Rectal smooth muscle tissue (tissue), 1 donor: Measurements from ENCODE around the gene VPS13D.

ENCODE experiments used
- H3K27ac ChIP-seq: one replicate; pipeline ENCODE4 v1.7.0; 2013; ENCODE audit warnings: low read depth, low read length, inconsistent platforms
- H3K27me3 ChIP-seq: one replicate; pipeline ENCODE4 v1.7.0; 2013; ENCODE audit warnings: low read length; ENCODE audit not compliant: control insufficient read depth, insufficient read depth
- H3K36me3 ChIP-seq: one replicate; pipeline ENCODE4 v1.7.0; 2013; ENCODE audit warnings: low read length; ENCODE audit not compliant: control insufficient read depth, insufficient read depth
- H3K4me1 ChIP-seq: one replicate; pipeline ENCODE4 v1.7.0; 2013; ENCODE audit warnings: low read length; ENCODE audit not compliant: control insufficient read depth, insufficient read depth
- H3K4me3 ChIP-seq: one replicate; pipeline ENCODE4 v1.7.0; 2013; ENCODE audit warnings: low read length
- H3K9ac ChIP-seq: one replicate; pipeline ENCODE4 v1.7.0; 2013; ENCODE audit warnings: low read length

VPS13D gene

DNA sequence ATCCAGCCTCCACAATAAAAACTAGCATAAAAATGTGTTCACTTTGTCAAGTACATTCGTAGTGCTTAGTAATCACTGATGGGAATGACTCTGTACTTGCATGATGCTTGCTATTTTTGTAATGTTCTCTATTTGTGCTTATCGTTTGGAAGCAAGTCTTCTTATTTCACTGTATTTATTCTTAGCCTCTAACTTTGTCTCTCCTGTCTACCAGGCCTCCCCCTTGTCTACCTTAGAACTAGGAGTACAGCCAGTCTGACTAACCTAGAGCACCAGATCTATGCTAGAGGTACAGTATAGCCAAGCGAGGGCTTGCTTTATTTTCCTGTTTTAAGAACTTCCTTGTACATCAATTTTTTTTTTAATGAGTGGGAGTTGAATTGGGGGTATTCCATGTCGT, 108.2 kb downstream of the VPS13D start:
- no peak overlapping the region for H3K9ac ChIP-seq
- peaks cover 18% of the 10 kb centered on the region for H3K4me1 ChIP-seq
- H3K36me3 ChIP-seq: peaks cover 22% of the 10 kb centered on the region
- H3K27me3 ChIP-seq: no peaks in the 10 kb centered on the region
- H3K27ac ChIP-seq: no peak overlapping the region
- H3K4me3 ChIP-seq: no peak overlapping the region

DNA sequence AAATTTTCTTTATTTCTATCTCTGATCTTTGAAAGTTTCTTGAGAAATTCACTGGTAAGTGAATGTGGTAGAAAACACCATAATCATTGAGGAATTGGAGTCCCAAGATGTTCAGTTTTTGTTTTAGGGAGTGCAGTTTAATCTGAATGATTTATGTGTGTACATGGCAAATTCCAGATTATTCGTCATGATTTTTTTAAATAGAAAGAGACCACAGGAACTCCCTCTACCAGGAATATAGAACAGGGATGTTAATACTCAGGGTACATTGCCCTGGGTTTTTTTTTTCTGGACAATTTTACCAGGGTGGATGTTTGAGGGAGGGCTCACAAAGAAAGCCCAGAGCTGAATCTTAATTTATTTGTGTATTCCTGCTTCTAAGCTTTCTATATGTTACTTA, 109.0 kb downstream of the VPS13D start:
- H3K27me3 ChIP-seq: no peaks in the 10 kb centered on the region
- H3K4me3 ChIP-seq: no peak overlapping the region
- peaks cover 18% of the 10 kb centered on the region for H3K4me1 ChIP-seq
- H3K36me3 ChIP-seq: peaks cover 14% of the 10 kb centered on the region
- no peak overlapping the region for H3K9ac ChIP-seq
- H3K27ac ChIP-seq: peak overlapping the region; percentile 56

- peaks cover 12% of the 10 kb centered on the region for H3K36me3 ChIP-seq
- H3K4me1 ChIP-seq: peaks cover 18% of the 10 kb centered on the region
- no peak overlapping the region for H3K4me3 ChIP-seq
- peak overlapping the region; percentile 56 for H3K27ac ChIP-seq
- no peaks in the 10 kb centered on the region for H3K27me3 ChIP-seq
- no peak overlapping the region for H3K9ac ChIP-seq
Measured at GRCh38 chr1:12339396-12339795, 109.6 kb downstream of the VPS13D start.

DNA sequence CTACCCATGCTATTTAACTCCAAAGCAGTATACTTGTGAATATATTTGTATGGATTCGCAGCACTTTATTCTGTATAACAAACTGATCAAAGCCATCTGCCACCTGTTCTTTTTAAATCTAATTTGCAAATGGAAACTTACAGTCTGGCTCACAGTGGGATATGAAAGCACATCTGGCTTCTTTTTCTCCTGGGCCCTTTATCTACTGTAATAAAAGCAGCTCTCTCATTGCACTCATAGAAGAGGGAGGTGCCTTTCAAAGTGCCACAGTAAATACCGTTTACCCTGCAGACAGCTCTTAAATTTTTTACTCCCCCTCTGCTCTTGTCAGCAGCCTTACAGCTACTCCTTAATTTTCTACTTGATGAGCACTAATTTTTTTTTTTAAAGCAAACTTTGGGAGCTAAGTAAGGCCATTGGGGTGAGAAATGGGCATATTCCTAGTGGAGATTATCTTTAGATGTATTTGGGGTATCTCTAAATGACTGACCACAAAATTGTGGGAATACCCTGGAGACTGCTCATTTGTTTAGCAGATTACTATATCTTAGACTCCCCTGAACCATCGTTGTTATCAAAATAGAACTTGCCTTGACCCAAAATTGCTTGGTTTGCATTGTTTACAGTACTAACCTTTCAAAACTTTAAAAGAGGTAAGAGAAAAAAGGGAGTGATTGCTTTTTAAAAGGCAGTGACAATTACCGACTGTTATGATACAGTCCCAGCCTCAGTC, 110.1 kb downstream of the VPS13D start:
- Histone ChIP-seq H3K4me1 (peaks cover 18% of the 10 kb centered on the region), H3K9ac (no peak overlapping the region), H3K27me3 (no peaks in the 10 kb centered on the region), H3K4me3 (no peak overlapping the region), H3K27ac (no peak overlapping the region), H3K36me3 (peaks cover 16% of the 10 kb centered on the region)

DNA sequence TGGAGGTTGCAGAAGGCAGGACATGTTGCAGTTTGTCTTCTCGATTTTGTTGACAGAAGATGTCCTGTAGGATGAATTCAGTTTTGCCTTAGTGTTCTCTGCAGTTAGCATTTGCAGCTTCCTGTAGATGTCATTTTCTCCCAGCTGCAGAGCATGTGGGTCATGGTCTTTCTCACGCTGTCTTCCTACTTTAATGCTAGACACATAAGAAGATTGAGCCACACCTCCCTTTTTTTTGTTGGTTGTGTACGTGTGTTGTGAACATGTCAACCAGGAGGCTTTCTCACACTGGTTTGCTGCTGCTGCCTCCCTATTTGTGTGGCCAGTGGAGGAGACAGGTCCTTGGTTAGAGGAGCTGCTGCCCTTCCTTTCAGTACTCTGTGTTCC, 110.7 kb downstream of the VPS13D start:
- Histone ChIP-seq H3K4me1 (peaks cover 18% of the 10 kb centered on the region), H3K27me3 (no peaks in the 10 kb centered on the region), H3K27ac (no peak overlapping the region), H3K9ac (no peak overlapping the region), H3K36me3 (peaks cover 14% of the 10 kb centered on the region), H3K4me3 (no peak overlapping the region)

- Histone ChIP-seq H3K27me3 (no peaks in the 10 kb centered on the region), H3K9ac (no peak overlapping the region), H3K4me1 (peaks cover 20% of the 10 kb centered on the region), H3K27ac (no peak overlapping the region), H3K36me3 (peaks cover 14% of the 10 kb centered on the region), H3K4me3 (no peak overlapping the region)
Measured at GRCh38 chr1:12341667-12342066, 111.8 kb downstream of the VPS13D start.

GRCh38 chr1:12342401-12343003, 112.7 kb downstream of the VPS13D start:
- Histone ChIP-seq H3K4me3 (no peak overlapping the region), H3K27me3 (no peaks in the 10 kb centered on the region), H3K4me1 (peaks cover 20% of the 10 kb centered on the region), H3K36me3 (peaks cover 14% of the 10 kb centered on the region), H3K9ac (no peak overlapping the region), H3K27ac (no peak overlapping the region)

GRCh38 chr1:12343823-12344487, 114.1 kb downstream of the VPS13D start:
- Histone ChIP-seq H3K9ac (no peak overlapping the region), H3K27ac (no peak overlapping the region), H3K4me1 (peaks cover 16% of the 10 kb centered on the region), H3K4me3 (no peak overlapping the region), H3K27me3 (no peaks in the 10 kb centered on the region), H3K36me3 (peaks cover 17% of the 10 kb centered on the region)

GRCh38 chr1:12344596-12345349, 114.9 kb downstream of the VPS13D start:
- Histone ChIP-seq H3K27me3 (no peaks in the 10 kb centered on the region), H3K4me1 (peaks cover 7% of the 10 kb centered on the region), H3K9ac (no peak overlapping the region), H3K27ac (peak overlapping the region; percentile 12), H3K4me3 (no peak overlapping the region), H3K36me3 (peaks cover 18% of the 10 kb centered on the region)

DNA sequence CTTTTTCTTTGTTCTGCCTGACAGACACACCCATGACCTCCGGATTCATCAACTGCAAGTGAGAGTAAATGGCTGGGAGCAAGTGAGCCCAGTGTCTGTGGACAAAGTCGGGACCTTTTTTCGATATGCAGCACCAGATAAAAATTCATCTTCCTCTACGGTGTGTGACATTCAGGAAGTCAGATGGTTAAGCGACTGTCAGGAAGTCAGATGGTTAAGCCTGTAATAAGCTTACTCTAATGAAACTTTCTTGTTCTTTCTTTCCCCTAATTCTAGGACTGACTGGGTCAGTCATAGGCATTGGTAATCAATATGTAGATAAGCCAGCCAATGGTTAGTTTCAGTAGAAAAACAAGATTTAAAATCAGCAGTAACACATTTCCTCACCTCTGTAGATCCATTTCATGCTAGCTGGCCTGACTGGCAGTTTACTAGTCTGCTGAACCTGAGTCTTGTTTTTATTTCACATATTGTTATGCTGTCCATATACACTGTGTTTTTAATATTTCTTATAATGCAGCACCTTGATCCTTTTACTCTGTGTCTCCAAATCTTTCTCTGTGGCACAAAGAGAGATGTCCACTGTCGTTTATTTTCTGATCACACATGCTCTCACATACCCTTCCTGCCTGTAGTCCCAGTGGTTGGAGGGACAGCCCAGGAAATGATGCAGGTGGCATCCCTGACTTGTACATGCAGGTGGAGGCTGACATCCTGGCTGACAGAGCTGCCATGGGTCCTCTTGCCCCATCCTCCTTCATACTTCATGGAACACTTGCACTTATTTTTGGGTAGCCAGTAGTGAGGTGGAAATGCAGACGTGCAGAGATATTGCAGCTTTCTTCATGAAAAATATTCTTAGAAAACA, 115.8 kb downstream of the VPS13D start:
- no peak overlapping the region for H3K9ac ChIP-seq
- H3K36me3 ChIP-seq: peaks cover 20% of the 10 kb centered on the region
- peaks cover 2% of the 10 kb centered on the region for H3K4me1 ChIP-seq
- H3K27me3 ChIP-seq: no peaks in the 10 kb centered on the region
- no peak overlapping the region for H3K4me3 ChIP-seq
- H3K27ac ChIP-seq: no peak overlapping the region

GRCh38 chr1:12346483-12347151, 116.8 kb downstream of the VPS13D start:
- no peak overlapping the region for H3K27ac ChIP-seq
- H3K36me3 ChIP-seq: peaks cover 19% of the 10 kb centered on the region

More at GRCh38 chr1:12346483-12347151, 116.8 kb downstream of the VPS13D start:
- no peaks in the 10 kb centered on the region for H3K27me3 ChIP-seq
- H3K4me1 ChIP-seq: peaks cover 2% of the 10 kb centered on the region
- H3K4me3 ChIP-seq: no peak overlapping the region
- no peak overlapping the region for H3K9ac ChIP-seq
